ENCODE measurements around the gene EPHB2.
"Not testable (repeated sequence)": the region's sequence is repeated elsewhere in the genome, so short reads cannot be mapped to it uniquely, and the experiment has no call there.

Gene EPHB2

GRCh38 chr1:22920734-22921451, 210.3 kb downstream of the EPHB2 start:
- DNase-seq, result no peak

GRCh38 chr1:22921452-22922126, 210.9 kb downstream of the EPHB2 start:
- DNase-seq, result no peak

- no peak for DNase-seq
Observed at GRCh38 chr1:22922640-22923039, 212.0 kb downstream of the EPHB2 start.

- no peak for DNase-seq
Observed at GRCh38 chr1:22925111-22925510, 214.5 kb downstream of the EPHB2 start.

- DNase-seq, result peak; percentile 12
Observed at GRCh38 chr1:22930240-22930912, 219.7 kb downstream of the EPHB2 start.

GRCh38 chr1:22932803-22933470, 222.3 kb downstream of the EPHB2 start:
- no peak for DNase-seq

- DNase-seq, result no peak
Observed at GRCh38 chr1:22935433-22935832, 224.8 kb downstream of the EPHB2 start.

- no peak for DNase-seq
Observed at GRCh38 chr1:22936681-22937080, 226.0 kb downstream of the EPHB2 start.

- no peak for DNase-seq
Observed at GRCh38 chr1:22941257-22941656, 230.6 kb downstream of the EPHB2 start.

- no peak for DNase-seq
Observed at GRCh38 chr1:22944346-22945055, 233.9 kb downstream of the EPHB2 start.

- DNase-seq, result not testable (repeated sequence)
Observed at GRCh38 chr1:22945171-22945570, 234.5 kb downstream of the EPHB2 start.

GRCh38 chr1:22949822-22950331, 239.2 kb downstream of the EPHB2 start:
- peak; percentile 25 for DNase-seq

GRCh38 chr1:22951796-22952195, 241.2 kb downstream of the EPHB2 start:
- no peak for DNase-seq

GRCh38 chr1:22952694-22953056, 242.0 kb downstream of the EPHB2 start:
- DNase-seq, result no peak

- DNase-seq, result no peak
Observed at GRCh38 chr1:22953057-22953739, 242.6 kb downstream of the EPHB2 start.

- DNase-seq, result no peak
Observed at GRCh38 chr1:22953740-22954141, 243.1 kb downstream of the EPHB2 start.

GRCh38 chr1:22955146-22955545, 244.5 kb downstream of the EPHB2 start:
- no peak for DNase-seq

- DNase-seq, result no peak
Observed at GRCh38 chr1:22957066-22957465, 246.4 kb downstream of the EPHB2 start.

- no peak for DNase-seq
Observed at GRCh38 chr1:22958556-22958955, 247.9 kb downstream of the EPHB2 start.

GRCh38 chr1:22959545-22960360, 249.1 kb downstream of the EPHB2 start:
- no peak for DNase-seq

GRCh38 chr1:22962558-22962957, 251.9 kb downstream of the EPHB2 start:
- DNase-seq, result no peak
